ENCODE data around the gene RAB13.

GRCh38 chr1:153970346-153970745, 15.8 kb downstream of the RAB13 start:
- TF ChIP-seq CTCF (IDR thresholded peaks at IDR 0.05; ENCODE audit: extremely low read depth in 1 of 2, insufficient read depth in 1 of 2, low read depth in 1 of 2, low read length in 2 of 2) (no peak), POLR2AphosphoS5 (IDR thresholded peaks at IDR 0.05; ENCODE audit: insufficient read depth, low read depth, low read length) (no peak), POLR2A (IDR thresholded peaks at IDR 0.05; ENCODE audit: low read depth, low read length) (no peak), MAX (IDR thresholded peaks at IDR 0.05; ENCODE audit: insufficient read depth, insufficient read length) (no peak), FOS (IDR thresholded peaks at IDR 0.05; ENCODE audit: borderline replicate concordance, insufficient read depth, low read length) (no peak), MYC (IDR thresholded peaks at IDR 0.05; ENCODE audit: low read depth, low read length) (no peak), EZH2 (IDR thresholded peaks at IDR 0.05; ENCODE audit: borderline replicate concordance, low read depth, low read length, severe bottlenecking) (no peak)
